ENCODE results near the gene GMPPA. TPM values are rescaled to one million over a fixed set of nuclear protein-coding genes. Genes with fewer than 3 reads are reported as not detected.
A peak's percentile ranks its signal among the peaks of the same experiment; 100 is the strongest.

Gene GMPPA
- total and polyA plus RNA-seq, 4 donors, result 18.8 to 48.9 (median 38.7) TPM

- TF ChIP-seq CTCF (IDR thresholded peaks at IDR 0.05; ENCODE audit: control extremely low read depth, extremely low read depth), result no peak
- H3K27me3 ChIP-seq (ENCODE audit: control insufficient read depth in 3 of 3, insufficient read depth in 3 of 3, low read length in 2 of 3), result peaks cover 0 to 55% (median 23%) of the 10 kb centered on the region in 3 donors
- no peak overlapping the region for H3K4me3 ChIP-seq
- ATAC-seq (ENCODE audit: insufficient read depth, low FRiP score), result no peak
- DNase-seq, result no peak
- H3K9ac ChIP-seq (ENCODE audit: insufficient read depth in 1 of 2, low read length in 2 of 2), result peak overlapping the region in 1 of 2 donors; percentile 23
- H3K36me3 ChIP-seq (ENCODE audit: control insufficient read depth in 4 of 4, insufficient read depth in 4 of 4, low read length in 4 of 4), result no peaks in the 10 kb centered on the region
- no peak overlapping the region for H3K27ac ChIP-seq (ENCODE audit: low read depth in 1 of 2, low read length in 1 of 2)
- H3K4me1 ChIP-seq (ENCODE audit: control insufficient read depth in 5 of 5, insufficient read depth in 5 of 5, low read length in 5 of 5), result peaks cover 0 to 36% (median 0%) of the 10 kb centered on the region in 5 donors
- 61 to 70% methylated on average over 10 of the region's 10 CpGs for WGBS, 2 donors
- peaks cover 0 to 3% (median 0%) of the 10 kb centered on the region in 4 donors for H3K9me3 ChIP-seq (ENCODE audit: control insufficient read depth in 4 of 4, insufficient read depth in 3 of 4, low read length in 3 of 4)
These were observed 19.5 kb downstream of the GMPPA start for GRCh38 chr2:219517954-219518778.

GRCh38 chr2:219519526-219519916 is 20.8 kb downstream of the GMPPA start:
- DNase-seq, result no peak
- 87% methylated on average over 9 of the region's 9 CpGs for WGBS, 2 donors
- no peak overlapping the region for H3K9ac ChIP-seq (ENCODE audit: insufficient read depth in 1 of 2, low read length in 2 of 2)
- peaks cover 0 to 3% (median 0%) of the 10 kb centered on the region in 4 donors for H3K9me3 ChIP-seq (ENCODE audit: control insufficient read depth in 4 of 4, insufficient read depth in 3 of 4, low read length in 3 of 4)
- H3K27me3 ChIP-seq (ENCODE audit: control insufficient read depth in 3 of 3, insufficient read depth in 3 of 3, low read length in 2 of 3), result peaks cover 0 to 56% (median 25%) of the 10 kb centered on the region in 3 donors
- peaks cover 0 to 27% (median 0%) of the 10 kb centered on the region in 5 donors for H3K4me1 ChIP-seq (ENCODE audit: control insufficient read depth in 5 of 5, insufficient read depth in 5 of 5, low read length in 5 of 5)
- no peak for ATAC-seq (ENCODE audit: insufficient read depth, low FRiP score)
- H3K27ac ChIP-seq (ENCODE audit: low read depth in 1 of 2, low read length in 1 of 2), result no peak overlapping the region
- no peaks in the 10 kb centered on the region for H3K36me3 ChIP-seq (ENCODE audit: control insufficient read depth in 4 of 4, insufficient read depth in 4 of 4, low read length in 4 of 4)
- H3K4me3 ChIP-seq, result no peak overlapping the region
- TF ChIP-seq CTCF (IDR thresholded peaks at IDR 0.05; ENCODE audit: control extremely low read depth, extremely low read depth), result no peak

- Histone ChIP-seq H3K27ac (ENCODE audit: low read depth in 1 of 2, low read length in 1 of 2) (no peak overlapping the region), H3K4me1 (ENCODE audit: control insufficient read depth in 5 of 5, insufficient read depth in 5 of 5, low read length in 5 of 5) (peaks cover 0 to 22% (median 0%) of the 10 kb centered on the region in 5 donors), H3K9me3 (ENCODE audit: control insufficient read depth in 4 of 4, insufficient read depth in 3 of 4, low read length in 3 of 4) (peaks cover 0 to 5% (median 0%) of the 10 kb centered on the region in 4 donors), H3K9ac (ENCODE audit: insufficient read depth in 1 of 2, low read length in 2 of 2) (no peak overlapping the region), H3K27me3 (ENCODE audit: control insufficient read depth in 3 of 3, insufficient read depth in 3 of 3, low read length in 2 of 3) (peaks cover 0 to 59% (median 25%) of the 10 kb centered on the region in 3 donors), H3K36me3 (ENCODE audit: control insufficient read depth in 4 of 4, insufficient read depth in 4 of 4, low read length in 4 of 4) (no peaks in the 10 kb centered on the region), H3K4me3 (no peak overlapping the region)
- TF ChIP-seq CTCF (IDR thresholded peaks at IDR 0.05; ENCODE audit: control extremely low read depth, extremely low read depth), result no peak
- ATAC-seq (ENCODE audit: insufficient read depth, low FRiP score) (no peak), DNase-seq (no peak)
- WGBS, 2 donors, result 61 to 66% methylated on average over 8 of the region's 8 CpGs
These were observed 21.4 kb downstream of the GMPPA start for GRCh38 chr2:219520079-219520478.

Data from lung (tissue), 12 donors.